RPMI8226 (cell line): ENCODE measurements around the gene TOMT.

ENCODE experiments used
- DNase-seq: peaks from one replicate; pipeline ENCODE4 v3.0.0-alpha.2; 2015

TOMT gene

DNA sequence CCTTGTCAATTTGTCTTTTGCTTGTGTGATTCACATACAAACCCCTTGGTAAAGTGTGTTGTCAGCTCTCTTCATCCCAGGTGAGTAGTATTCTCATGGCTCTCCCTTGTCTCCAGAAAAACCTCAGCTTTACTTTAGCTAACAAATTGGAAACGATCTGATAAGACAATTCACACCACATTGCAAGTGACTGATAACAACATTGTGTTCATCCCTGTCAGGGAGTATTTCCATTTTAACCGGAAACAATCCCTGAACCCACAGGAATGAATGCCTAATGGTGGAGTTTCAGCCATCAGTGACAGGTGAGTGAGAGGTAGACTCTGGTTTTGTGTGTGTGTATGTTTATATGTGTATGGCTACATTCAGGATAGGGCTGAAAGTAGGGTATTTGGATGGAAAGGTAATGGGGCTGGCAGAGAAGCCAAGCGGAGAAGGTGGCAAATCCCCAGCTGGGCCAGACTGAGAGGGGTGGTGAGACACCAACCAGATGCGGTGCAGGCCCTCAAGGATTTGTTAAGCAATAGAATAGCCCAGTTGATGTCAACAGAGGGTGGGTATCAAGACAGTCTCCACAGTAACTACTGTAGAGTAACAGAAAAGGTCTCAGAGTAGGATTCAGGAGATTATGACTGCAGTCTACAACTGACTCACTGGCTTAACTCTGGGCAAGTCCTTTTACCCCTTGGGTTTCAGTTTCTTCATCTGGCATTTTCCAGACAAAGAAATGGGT, 17.5 kb upstream of the TOMT start:
- no peak for DNase-seq

GRCh38 chr11:72091292-72091691, 14.4 kb upstream of the TOMT start:
- peak; percentile 79 for DNase-seq

GRCh38 chr11:72098741-72099140, 7.0 kb upstream of the TOMT start:
- DNase-seq: no peak

- DNase-seq: no peak
These were observed 5.7 kb upstream of the TOMT start for GRCh38 chr11:72100009-72100408.

- DNase-seq: peak; percentile 15
These were observed 5.3 kb upstream of the TOMT start for GRCh38 chr11:72100462-72100861.

- DNase-seq: no peak
These were observed 3.6 kb upstream of the TOMT start for GRCh38 chr11:72102162-72102561.

DNA sequence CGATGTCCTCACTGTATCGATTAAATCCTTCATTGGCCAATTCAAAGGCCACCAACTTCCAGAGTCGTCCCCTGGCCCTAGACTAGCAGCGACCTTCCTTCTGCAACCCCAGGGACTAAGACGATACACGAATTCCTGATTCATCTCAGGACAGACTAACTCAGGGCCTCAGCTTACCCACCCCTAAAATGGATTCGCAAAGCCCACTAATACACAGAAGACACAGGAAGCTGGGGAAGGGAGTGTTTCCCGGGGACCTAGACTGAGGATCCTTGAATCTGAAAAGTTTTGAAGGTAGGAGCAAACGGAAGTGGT, 3.1 kb upstream of the TOMT start:
- DNase-seq: no peak

DNA sequence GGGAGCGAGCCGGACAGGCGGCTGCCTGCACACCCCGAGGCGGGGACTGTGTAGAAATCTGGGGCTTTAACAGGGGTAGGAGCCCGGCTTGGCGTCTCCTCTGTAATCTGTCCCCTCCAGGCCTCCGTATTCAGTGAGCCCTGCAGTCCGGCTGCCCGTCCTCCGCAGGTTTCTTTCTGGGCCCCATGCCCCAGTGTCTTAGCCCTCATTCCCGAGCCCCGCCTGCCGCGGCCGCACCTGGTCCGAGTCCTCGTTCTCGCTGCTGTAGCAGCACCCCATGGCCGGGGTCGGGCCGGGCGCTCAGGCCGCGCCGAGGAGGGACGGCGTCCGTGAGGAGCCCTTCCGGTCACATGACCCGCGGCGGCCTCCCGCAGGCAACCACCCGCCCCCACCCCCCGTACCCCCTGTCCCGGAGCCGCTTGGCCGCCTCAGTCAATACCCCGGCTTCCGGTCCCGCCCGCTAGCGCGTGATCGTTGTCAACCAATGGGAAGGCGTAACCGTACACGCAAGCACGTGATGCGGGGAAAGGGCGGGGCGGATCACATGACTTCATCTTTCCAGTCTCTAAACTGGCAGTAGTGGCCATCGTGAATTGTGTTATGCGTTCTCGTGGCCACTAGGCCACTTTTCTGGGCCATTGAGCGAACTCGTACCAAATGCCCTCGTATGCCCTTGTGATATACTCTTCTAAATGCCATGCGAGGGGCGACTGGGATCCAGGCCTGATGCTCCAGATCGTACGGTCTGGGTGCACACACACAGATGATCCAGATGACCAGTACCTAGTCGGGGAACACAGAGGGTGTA, 2.6 kb upstream of the TOMT start, which contains the start of gene LAMTOR1:
Gene LAMTOR1 (minus strand): TSS at position 352 of the 808 bp plus-strand sequence. CDS start 73 bp downstream, at position 279.
- peak; percentile 98 for DNase-seq

GRCh38 chr11:72103754-72104167, 2.0 kb upstream of the TOMT start:
- no peak for DNase-seq

DNA sequence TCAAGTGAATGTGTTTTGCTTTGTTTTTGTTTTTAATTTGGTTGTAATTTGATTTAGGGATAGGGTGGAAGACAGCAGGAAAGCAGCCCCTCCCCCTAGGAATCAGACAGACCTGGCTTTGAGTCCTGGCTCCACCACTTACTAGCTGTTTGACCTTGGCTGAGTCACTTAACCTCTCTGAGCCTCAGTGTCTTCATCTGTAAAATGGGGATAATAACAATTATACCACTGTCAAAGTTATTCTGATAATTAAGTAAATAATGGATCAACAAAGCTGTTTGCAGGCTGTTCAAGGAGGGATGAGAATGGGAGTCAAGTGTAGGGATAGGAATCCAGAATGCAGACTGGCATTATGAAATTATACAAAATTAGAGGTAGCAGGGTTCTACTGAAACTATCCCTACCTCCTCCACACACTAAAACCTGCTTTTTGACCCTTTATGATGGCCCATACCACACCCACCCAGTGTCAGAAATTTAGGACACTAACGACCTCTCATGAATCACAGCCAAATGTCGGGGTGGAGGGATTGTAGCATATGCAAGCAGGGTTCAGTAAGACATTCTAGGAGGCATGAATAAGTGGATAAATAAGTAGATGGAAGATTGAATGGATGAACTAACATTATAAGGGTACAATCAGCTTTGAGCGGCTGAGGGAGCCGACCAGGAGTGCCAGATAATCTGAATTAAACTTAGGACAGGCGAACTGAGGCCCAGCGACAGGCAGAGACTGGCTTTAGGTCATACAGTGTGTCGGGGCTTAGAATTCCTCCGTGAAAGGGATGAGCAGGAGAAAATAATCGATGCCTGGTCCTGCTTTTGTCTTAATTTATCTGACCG, 5.8 kb downstream of the TOMT start:
- no peak for DNase-seq

- peak; percentile 98 for DNase-seq
These were observed 6.6 kb downstream of the TOMT start, which contains the start of gene ANAPC15 for GRCh38 chr11:72112143-72112977. ANAPC15 (minus strand) TSS chr11:72112695; CDS start chr11:72111276, 1,419 bp downstream.

- no peak for DNase-seq
These were observed 7.5 kb downstream of the TOMT start for GRCh38 chr11:72112978-72113808.

DNA sequence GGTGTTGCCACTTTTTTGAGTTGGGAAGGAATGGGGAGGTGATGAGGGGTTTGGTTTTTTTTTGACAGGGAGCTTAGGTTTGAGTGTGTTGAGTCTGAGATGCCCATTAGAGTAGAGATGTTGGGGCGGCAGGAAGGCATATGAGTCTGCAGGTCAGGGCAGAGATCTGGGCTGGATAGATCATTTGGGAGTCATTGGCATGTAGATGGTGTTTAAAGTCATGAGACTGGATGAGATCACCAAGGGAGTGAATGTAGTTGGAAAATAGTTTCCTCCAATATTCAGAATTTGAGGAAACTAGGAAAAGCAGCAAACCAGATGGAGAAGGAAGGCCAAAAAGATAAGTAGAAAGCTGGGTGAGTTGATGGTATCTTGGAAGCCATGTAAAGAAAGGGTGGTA, 8.8 kb downstream of the TOMT start:
- no peak for DNase-seq

DNA sequence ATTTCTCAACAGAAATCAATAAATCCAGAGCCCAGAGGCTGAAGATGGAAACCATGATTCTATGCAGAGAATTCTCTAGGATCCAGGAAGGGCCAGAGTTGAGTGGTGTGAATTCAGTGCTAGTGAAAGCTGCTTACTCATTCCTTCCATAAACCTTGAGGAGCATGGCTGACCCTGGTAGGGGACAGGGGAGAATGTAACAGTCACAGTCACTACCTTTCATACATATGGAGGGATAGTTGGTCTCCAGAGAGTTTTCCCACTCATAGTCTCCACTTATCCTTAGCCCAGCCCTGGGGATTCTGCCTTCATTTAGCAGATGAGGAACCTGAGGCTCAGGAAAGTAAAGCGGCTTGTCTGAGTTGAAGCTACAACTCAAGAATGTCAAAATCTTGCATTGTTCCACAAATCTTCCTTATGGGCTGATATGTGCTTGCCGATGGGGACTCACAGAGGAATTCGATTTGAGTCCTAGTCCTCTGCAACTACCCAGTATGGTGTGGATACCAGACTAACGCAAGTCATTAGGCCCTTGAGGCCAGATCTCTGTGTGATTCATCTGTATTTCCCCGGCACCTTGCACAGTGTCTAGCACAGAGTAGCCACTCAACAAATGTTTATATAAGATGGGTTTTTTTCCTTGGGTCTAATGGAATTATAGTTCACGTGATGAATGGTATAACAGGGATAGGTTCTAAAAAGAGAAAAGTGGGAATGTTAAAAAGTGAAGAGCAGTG, 10.5 kb downstream of the TOMT start:
- no peak for DNase-seq

- DNase-seq: no peak
These were observed 13.5 kb downstream of the TOMT start for GRCh38 chr11:72119198-72119597.

DNA sequence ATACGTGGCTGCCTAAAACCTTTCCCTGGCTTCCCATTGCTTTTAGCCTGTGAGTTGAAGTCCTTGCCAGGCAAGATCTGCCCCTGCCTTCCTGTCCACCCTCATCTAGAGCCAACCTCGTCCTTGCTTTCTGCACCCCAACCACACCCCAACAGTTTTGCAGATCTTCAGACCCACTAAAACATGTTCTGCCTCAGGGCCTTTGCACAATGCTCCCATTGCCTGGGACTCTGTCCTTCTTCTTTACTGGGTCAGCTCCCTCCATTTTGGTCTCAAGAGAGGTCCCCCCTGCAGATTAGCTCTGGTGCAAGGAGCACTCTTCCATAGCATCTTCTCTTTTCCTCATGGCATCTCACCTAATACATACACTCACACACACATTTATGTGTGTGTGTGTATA, 15.2 kb downstream of the TOMT start:
- no peak for DNase-seq

DNA sequence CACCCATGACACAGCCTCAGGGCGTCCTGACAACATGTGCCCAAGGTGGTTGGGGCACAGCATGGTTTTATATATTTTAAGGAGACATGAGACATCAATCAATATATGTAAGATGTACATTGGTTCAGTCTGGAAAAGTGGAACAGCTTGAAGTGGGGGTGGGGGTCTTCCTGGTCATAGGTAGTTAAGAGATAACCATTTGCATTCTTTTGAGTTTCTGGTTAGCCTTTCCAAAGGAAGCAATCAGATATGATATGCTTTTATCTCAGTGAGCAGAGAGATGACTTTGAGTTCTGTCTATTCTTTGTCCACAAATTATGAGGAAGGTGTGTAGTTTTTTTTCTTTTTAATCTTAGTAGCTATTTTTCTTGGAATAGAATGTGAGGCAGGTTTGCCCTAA, 16.9 kb downstream of the TOMT start:
- DNase-seq: no peak

- no peak for DNase-seq
These were observed 17.5 kb downstream of the TOMT start for GRCh38 chr11:72123117-72123653.

- no peak for DNase-seq
These were observed 18.3 kb downstream of the TOMT start for GRCh38 chr11:72124046-72124445.

GRCh38 chr11:72125956-72126355, 20.2 kb downstream of the TOMT start:
- DNase-seq: no peak
